ENCODE results near the gene MAP4K3. TPM values are rescaled to one million over a fixed set of nuclear protein-coding genes. Genes with fewer than 3 reads are reported as not detected.

MAP4K3 gene
- total and polyA plus RNA-seq, 2 of the 4 experiments (the other 2 are of a cell fraction), result 13.2 to 32.6 TPM

DNA sequence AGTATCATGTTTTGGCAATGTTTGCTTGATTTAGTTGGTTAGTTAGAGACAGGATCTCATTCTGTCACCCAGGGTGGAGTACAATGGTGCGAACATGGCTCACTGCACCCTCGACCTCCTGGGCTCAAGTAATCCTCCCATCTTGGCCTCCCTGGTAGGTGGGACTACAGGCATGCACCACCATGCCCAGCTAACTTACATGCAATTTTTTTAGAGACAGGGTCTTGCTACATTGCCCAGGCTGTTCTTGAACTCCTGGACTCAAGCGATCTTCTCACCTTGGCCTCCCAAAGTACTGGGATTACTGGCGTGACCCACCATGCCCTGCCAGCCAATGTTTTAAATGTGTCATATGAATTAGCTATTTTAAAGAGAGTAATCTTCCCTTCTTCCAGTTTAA, 177.0 kb downstream of the MAP4K3 start:
- Histone ChIP-seq H3K79me1 (ENCODE audit: low read depth in 1 of 2, low read length in 2 of 2) (peaks cover 2 to 6% of the 10 kb centered on the region in 2 experiments; a peak in 1 of 4 replicates), H3K18ac (ENCODE audit: low read depth, low read length) (no peak overlapping the region), H4K91ac (ENCODE audit: insufficient read depth, low read depth, low read length) (no peak overlapping the region), H3K9me3 (ENCODE audit: control insufficient read depth, insufficient read depth, low read length) (no peaks in the 10 kb centered on the region), H3K4me3 (ENCODE audit: insufficient read depth, low read depth, low read length) (no peak overlapping the region), H3K9ac (ENCODE audit: low read depth, low read length) (no peak overlapping the region), H2AFZ (replicated peaks; ENCODE audit: low read length, poor library complexity) (no peak overlapping the region), H3K23ac (ENCODE audit: low read depth, low read length) (no peak overlapping the region), H3K9me1 (ENCODE audit: insufficient read depth, low read length) (0 out of 2 replicates have a peak, but pooled peaks cover 2% of the 10 kb centered on the region), H3K27ac (ENCODE audit: insufficient read depth, low read length) (no peak overlapping the region), H3K4me2 (ENCODE audit: low read depth, low read length) (no peak overlapping the region), H2AK5ac (ENCODE audit: low read depth, low read length) (no peak overlapping the region), H4K20me1 (ENCODE audit: insufficient read depth, low read length) (no peaks in the 10 kb centered on the region), H4K5ac (ENCODE audit: low read depth, low read length) (no peak overlapping the region), H2BK20ac (ENCODE audit: low read depth, low read length) (no peak overlapping the region), H3K4me1 (ENCODE audit: control insufficient read depth, insufficient read depth, low read length) (no peaks in the 10 kb centered on the region), H2BK15ac (ENCODE audit: low read depth, low read length) (no peak overlapping the region), H4K8ac (ENCODE audit: low read depth in 2 of 2, low read length in 2 of 2) (no peak overlapping the region), H2AK9ac (replicated peaks; ENCODE audit: low read depth, low read length, poor library complexity) (no peak overlapping the region), H2BK5ac (ENCODE audit: low read depth, low read length, poor library complexity, severe bottlenecking) (no peak overlapping the region), H2BK120ac (ENCODE audit: low read depth, low read length) (no peak overlapping the region), H3K14ac (replicated peaks; ENCODE audit: low read depth, low read length) (no peak overlapping the region), H3K27me3 (ENCODE audit: control insufficient read depth, insufficient read depth, low read length) (no peaks in the 10 kb centered on the region), H3K4ac (ENCODE audit: low read depth, low read length) (no peak overlapping the region), H3K56ac (ENCODE audit: extremely low read depth, insufficient read depth, low read length) (no peak overlapping the region), H3K36me3 (ENCODE audit: control insufficient read depth, insufficient read depth, low read length) (peaks cover 35% of the 10 kb centered on the region)
- CTCF ChIA-PET, result no interaction called here
- POLR2A ChIA-PET (ENCODE audit: unreplicated experiment), result no interaction called here
- BruUV-seq (replicated peaks), result no TSS peak
- dilution Hi-C loops (cut with HindIII; ENCODE audit: low sequenced_read_pairs, unreplicated experiment) (no loop called here), in situ Hi-C loops (cut with MboI; ENCODE audit: low sequenced_read_pairs) (no loop called here), intact Hi-C loops (cut with micrococcal nuclease) (no loop called here)
- DNase-seq, result no peak
- TF ChIP-seq POLR2A (IDR thresholded peaks at IDR 0.05; ENCODE audit: low read depth, low read length) (no peak), FOS (IDR thresholded peaks at IDR 0.05; ENCODE audit: low read depth, low read length) (no peak), RCOR1 (IDR thresholded peaks at IDR 0.05; ENCODE audit: insufficient replicate concordance, low read length) (no peak), CEBPB (IDR thresholded peaks at IDR 0.05; ENCODE audit: low read depth, low read length) (no peak), BHLHE40 (IDR thresholded peaks at IDR 0.05; ENCODE audit: low read depth, low read length) (no peak), MAZ (IDR thresholded peaks at IDR 0.05; ENCODE audit: borderline replicate concordance, low read depth, low read length) (no peak), CHD1 (IDR thresholded peaks at IDR 0.05; ENCODE audit: low read depth, low read length) (no peak), RAD21 (IDR thresholded peaks at IDR 0.05; ENCODE audit: low read length) (no peak), SMC3 (IDR thresholded peaks at IDR 0.05; ENCODE audit: low read depth, low read length) (no peak), NFE2L2 (IDR thresholded peaks at IDR 0.05; ENCODE audit: low read depth, low read length) (no peak), MXI1 (IDR thresholded peaks at IDR 0.05; ENCODE audit: borderline replicate concordance, low read depth, low read length) (no peak), MAFK (IDR thresholded peaks at IDR 0.05; ENCODE audit: low read depth, low read length) (no peak), RFX5 (IDR thresholded peaks at IDR 0.05; ENCODE audit: low read depth, low read length) (no peak)
- TF ChIP-seq, protein P1, sequence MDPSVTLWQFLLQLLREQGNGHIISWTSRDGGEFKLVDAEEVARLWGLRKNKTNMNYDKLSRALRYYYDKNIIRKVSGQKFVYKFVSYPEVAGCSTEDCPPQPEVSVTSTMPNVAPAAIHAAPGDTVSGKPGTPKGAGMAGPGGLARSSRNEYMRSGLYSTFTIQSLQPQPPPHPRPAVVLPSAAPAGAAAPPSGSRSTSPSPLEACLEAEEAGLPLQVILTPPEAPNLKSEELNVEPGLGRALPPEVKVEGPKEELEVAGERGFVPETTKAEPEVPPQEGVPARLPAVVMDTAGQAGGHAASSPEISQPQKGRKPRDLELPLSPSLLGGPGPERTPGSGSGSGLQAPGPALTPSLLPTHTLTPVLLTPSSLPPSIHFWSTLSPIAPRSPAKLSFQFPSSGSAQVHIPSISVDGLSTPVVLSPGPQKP (IDR thresholded peaks at IDR 0.05; ENCODE audit: borderline replicate concordance, low read depth, low read length), result no peak
- TF ChIP-seq, protein P2, sequence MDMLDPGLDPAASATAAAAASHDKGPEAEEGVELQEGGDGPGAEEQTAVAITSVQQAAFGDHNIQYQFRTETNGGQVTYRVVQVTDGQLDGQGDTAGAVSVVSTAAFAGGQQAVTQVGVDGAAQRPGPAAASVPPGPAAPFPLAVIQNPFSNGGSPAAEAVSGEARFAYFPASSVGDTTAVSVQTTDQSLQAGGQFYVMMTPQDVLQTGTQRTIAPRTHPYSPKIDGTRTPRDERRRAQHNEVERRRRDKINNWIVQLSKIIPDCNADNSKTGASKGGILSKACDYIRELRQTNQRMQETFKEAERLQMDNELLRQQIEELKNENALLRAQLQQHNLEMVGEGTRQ (IDR thresholded peaks at IDR 0.05; ENCODE audit: low read depth, low read length), result no peak
- TF ChIP-seq, protein P3, sequence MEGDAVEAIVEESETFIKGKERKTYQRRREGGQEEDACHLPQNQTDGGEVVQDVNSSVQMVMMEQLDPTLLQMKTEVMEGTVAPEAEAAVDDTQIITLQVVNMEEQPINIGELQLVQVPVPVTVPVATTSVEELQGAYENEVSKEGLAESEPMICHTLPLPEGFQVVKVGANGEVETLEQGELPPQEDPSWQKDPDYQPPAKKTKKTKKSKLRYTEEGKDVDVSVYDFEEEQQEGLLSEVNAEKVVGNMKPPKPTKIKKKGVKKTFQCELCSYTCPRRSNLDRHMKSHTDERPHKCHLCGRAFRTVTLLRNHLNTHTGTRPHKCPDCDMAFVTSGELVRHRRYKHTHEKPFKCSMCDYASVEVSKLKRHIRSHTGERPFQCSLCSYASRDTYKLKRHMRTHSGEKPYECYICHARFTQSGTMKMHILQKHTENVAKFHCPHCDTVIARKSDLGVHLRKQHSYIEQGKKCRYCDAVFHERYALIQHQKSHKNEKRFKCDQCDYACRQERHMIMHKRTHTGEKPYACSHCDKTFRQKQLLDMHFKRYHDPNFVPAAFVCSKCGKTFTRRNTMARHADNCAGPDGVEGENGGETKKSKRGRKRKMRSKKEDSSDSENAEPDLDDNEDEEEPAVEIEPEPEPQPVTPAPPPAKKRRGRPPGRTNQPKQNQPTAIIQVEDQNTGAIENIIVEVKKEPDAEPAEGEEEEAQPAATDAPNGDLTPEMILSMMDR (conservative IDR thresholded peaks at IDR 0.05; ENCODE audit: low read depth, low read length), result no peak
- ATAC-seq (ENCODE audit: low read depth), result no peak
- WGBS, 2 experiments (ENCODE audit: extremely low coverage in 2 of 2, insufficient read length in 1 of 2), result no CpG with 5 or more reads among the region's 4 CpGs

All from IMR-90 (cell line).